Measurements from ENCODE around the gene CPNE5.

DNA sequence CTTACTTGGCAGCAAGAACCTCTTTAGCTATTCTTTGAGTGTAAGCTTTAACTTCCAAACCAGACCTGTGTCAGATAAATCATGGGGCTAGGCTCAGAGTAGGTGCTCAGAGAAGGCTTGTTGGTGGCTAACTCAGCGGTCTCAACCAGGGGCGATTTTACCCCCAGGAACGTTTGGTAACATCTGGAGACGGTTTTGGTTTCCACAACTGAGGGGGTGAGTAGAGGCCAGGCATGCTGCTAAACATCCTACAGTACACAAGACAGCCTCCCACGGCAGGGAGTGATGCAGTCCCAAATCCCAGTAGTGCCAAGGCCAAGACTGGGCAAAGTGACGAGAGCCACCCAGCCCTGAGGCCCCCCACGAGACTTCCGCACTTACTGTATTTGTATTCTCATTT, 82.5 kb downstream of the CPNE5 start:
- TF ChIP-seq, protein P1, sequence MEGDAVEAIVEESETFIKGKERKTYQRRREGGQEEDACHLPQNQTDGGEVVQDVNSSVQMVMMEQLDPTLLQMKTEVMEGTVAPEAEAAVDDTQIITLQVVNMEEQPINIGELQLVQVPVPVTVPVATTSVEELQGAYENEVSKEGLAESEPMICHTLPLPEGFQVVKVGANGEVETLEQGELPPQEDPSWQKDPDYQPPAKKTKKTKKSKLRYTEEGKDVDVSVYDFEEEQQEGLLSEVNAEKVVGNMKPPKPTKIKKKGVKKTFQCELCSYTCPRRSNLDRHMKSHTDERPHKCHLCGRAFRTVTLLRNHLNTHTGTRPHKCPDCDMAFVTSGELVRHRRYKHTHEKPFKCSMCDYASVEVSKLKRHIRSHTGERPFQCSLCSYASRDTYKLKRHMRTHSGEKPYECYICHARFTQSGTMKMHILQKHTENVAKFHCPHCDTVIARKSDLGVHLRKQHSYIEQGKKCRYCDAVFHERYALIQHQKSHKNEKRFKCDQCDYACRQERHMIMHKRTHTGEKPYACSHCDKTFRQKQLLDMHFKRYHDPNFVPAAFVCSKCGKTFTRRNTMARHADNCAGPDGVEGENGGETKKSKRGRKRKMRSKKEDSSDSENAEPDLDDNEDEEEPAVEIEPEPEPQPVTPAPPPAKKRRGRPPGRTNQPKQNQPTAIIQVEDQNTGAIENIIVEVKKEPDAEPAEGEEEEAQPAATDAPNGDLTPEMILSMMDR (IDR thresholded peaks at IDR 0.05) = no peak
- no peak for TF ChIP-seq POLR2A (IDR thresholded peaks at IDR 0.05)
- TF ChIP-seq EP300 (IDR thresholded peaks at IDR 0.05) = no peak
